Measurements from ENCODE around the gene FNDC5.

The FNDC5 gene

GRCh38 chr1:32865639-32866405 lies 4.9 kb downstream of the FNDC5 start:
- DNase-seq (ENCODE audit: low read depth, low spot score) = no peak

GRCh38 chr1:32864375-32865019 lies 6.2 kb downstream of the FNDC5 start:
- no peak for DNase-seq (ENCODE audit: low read depth, low spot score)

GRCh38 chr1:32863881-32864245 lies 6.8 kb downstream of the FNDC5 start:
- no peak for DNase-seq (ENCODE audit: low read depth, low spot score)

- DNase-seq (ENCODE audit: low read depth, low spot score) = no peak
These were observed 7.4 kb downstream of the FNDC5 start for GRCh38 chr1:32863218-32863880.

- DNase-seq (ENCODE audit: low read depth, low spot score) = no peak
These were observed 8.6 kb downstream of the FNDC5 start for GRCh38 chr1:32861904-32862695.

- DNase-seq (ENCODE audit: low read depth, low spot score) = no peak
These were observed 10.1 kb downstream of the FNDC5 start for GRCh38 chr1:32860566-32860965.

- no peak for DNase-seq (ENCODE audit: low read depth, low spot score)
These were observed 10.8 kb downstream of the FNDC5 start for GRCh38 chr1:32859915-32860314.

- no peak for DNase-seq (ENCODE audit: low read depth, low spot score)
These were observed 11.9 kb downstream of the FNDC5 start for GRCh38 chr1:32858791-32859190.

GRCh38 chr1:32858136-32858535 lies 12.6 kb downstream of the FNDC5 start:
- DNase-seq (ENCODE audit: low read depth, low spot score) = no peak

- no peak for DNase-seq (ENCODE audit: low read depth, low spot score)
These were observed 14.7 kb downstream of the FNDC5 start for GRCh38 chr1:32855861-32856617.

- DNase-seq (ENCODE audit: low read depth, low spot score) = no peak
These were observed 22.2 kb downstream of the FNDC5 start for GRCh38 chr1:32848354-32849063.

GRCh38 chr1:32831878-32832277 lies 38.8 kb downstream of the FNDC5 start:
- no peak for DNase-seq (ENCODE audit: low read depth, low spot score)

- no peak for DNase-seq (ENCODE audit: low read depth, low spot score)
These were observed 40.4 kb downstream of the FNDC5 start for GRCh38 chr1:32830092-32830852.

- no peak for DNase-seq (ENCODE audit: low read depth, low spot score)
These were observed 42.4 kb downstream of the FNDC5 start for GRCh38 chr1:32828341-32828740.

GRCh38 chr1:32825181-32825580 lies 45.5 kb downstream of the FNDC5 start:
- DNase-seq (ENCODE audit: low read depth, low spot score) = no peak

- no peak for DNase-seq (ENCODE audit: low read depth, low spot score)
These were observed 51.7 kb downstream of the FNDC5 start for GRCh38 chr1:32818804-32819541.

- no peak for DNase-seq (ENCODE audit: low read depth, low spot score)
These were observed 52.6 kb downstream of the FNDC5 start for GRCh38 chr1:32817815-32818786.

Measured in brain pericyte (primary cell).